Measurements from ENCODE around the gene OR5I1. TPM values are rescaled to one million over a fixed set of nuclear protein-coding genes. Genes with fewer than 3 reads are reported as not detected.
"Not testable (repeated sequence)": the region's sequence is repeated elsewhere in the genome, so short reads cannot be mapped to it uniquely, and the experiment has no call there.

OR5I1 gene
- polyA plus RNA-seq, 1 donor = not detected

- WGBS (ENCODE audit: insufficient coverage, low lambda C conversion rate) = 83% methylated on average over 1 of the region's 8 CpGs
- Histone ChIP-seq H3K27me3 (ENCODE audit: control insufficient read depth, insufficient read depth, low read length) (no peaks in the 10 kb centered on the region), H3K27ac (ENCODE audit: low read length) (no peak overlapping the region), H3K36me3 (ENCODE audit: control insufficient read depth, insufficient read depth, low read length) (no peaks in the 10 kb centered on the region), H3K4me1 (ENCODE audit: control insufficient read depth, insufficient read depth, low read length) (no peaks in the 10 kb centered on the region), H3K9me3 (ENCODE audit: control insufficient read depth, low read depth, low read length) (no peaks in the 10 kb centered on the region), H3K4me3 (ENCODE audit: low read length) (no peak overlapping the region)
- no peak for DNase-seq
Measured at GRCh38 chr11:55895216-55895615, 41.0 kb downstream of the OR5I1 start.

- not testable (repeated sequence) for H3K9me3 ChIP-seq (ENCODE audit: control insufficient read depth, low read depth, low read length); H3K27me3 ChIP-seq (ENCODE audit: control insufficient read depth, insufficient read depth, low read length); H3K4me1 ChIP-seq (ENCODE audit: control insufficient read depth, insufficient read depth, low read length); DNase-seq; H3K36me3 ChIP-seq (ENCODE audit: control insufficient read depth, insufficient read depth, low read length); H3K4me3 ChIP-seq (ENCODE audit: low read length); H3K27ac ChIP-seq (ENCODE audit: low read length)
- no CpG with 5 or more reads among the region's 9 CpGs for WGBS (ENCODE audit: insufficient coverage, low lambda C conversion rate)
Measured at GRCh38 chr11:55885481-55885880, 50.7 kb downstream of the OR5I1 start.

Other genes with a start within 250 kb of the OR5I1 start
- gene OR5D13, start 163.0 kb downstream of the OR5I1 start, polyA plus RNA-seq = not detected
- not detected for gene OR5D14, start 140.8 kb downstream of the OR5I1 start, polyA plus RNA-seq
- gene OR5L1, start 125.0 kb downstream of the OR5I1 start, polyA plus RNA-seq = not detected
- not detected for gene OR5D18, start 116.8 kb downstream of the OR5I1 start, polyA plus RNA-seq
- gene OR5L2, start 109.2 kb downstream of the OR5I1 start, polyA plus RNA-seq = not detected
- gene OR5D16, start 97.6 kb downstream of the OR5I1 start, polyA plus RNA-seq = not detected
- not detected for gene TRIM51, start 53.1 kb downstream of the OR5I1 start, polyA plus RNA-seq
- gene OR5W2, start 21.8 kb downstream of the OR5I1 start, polyA plus RNA-seq = not detected
- gene OR10AG1, start 33.5 kb upstream of the OR5I1 start, polyA plus RNA-seq = not detected
- gene OR5F1, start 58.2 kb upstream of the OR5I1 start, polyA plus RNA-seq = not detected
- not detected for gene OR5AS1, start 91.3 kb upstream of the OR5I1 start, polyA plus RNA-seq
- gene OR8I2, start 156.9 kb upstream of the OR5I1 start, polyA plus RNA-seq = not detected
- gene OR8H2, start 167.3 kb upstream of the OR5I1 start, polyA plus RNA-seq = not detected
- not detected for gene OR8H3, start 186.0 kb upstream of the OR5I1 start, polyA plus RNA-seq
- gene OR8J3, start 203.8 kb upstream of the OR5I1 start, polyA plus RNA-seq = not detected
- not detected for gene OR8K5, start 223.9 kb upstream of the OR5I1 start, polyA plus RNA-seq
- gene OR5J2, start 240.2 kb upstream of the OR5I1 start, polyA plus RNA-seq = not detected

All from large intestine (tissue), 3 donors.